Type B pancreatic cell (in vitro differentiated cells): ENCODE data around the gene ETV6. TPM values are rescaled to one million over a fixed set of nuclear protein-coding genes. Genes with fewer than 3 reads are reported as not detected.
A peak's percentile ranks its signal among the peaks of the same experiment; 100 is the strongest.

ENCODE experiments used
- DNase-seq: peaks from one replicate; pipeline ENCODE4 v3.0.0; 2021; ENCODE audit warnings: mixed read lengths; ENCODE audit not compliant: unreplicated experiment; ENCODE audit errors: extremely low spot score
- H3K27ac Mint-ChIP-seq: 2 replicates; pipeline ENCODE4 v1.8.0; 2021; ENCODE audit warnings: mild to moderate bottlenecking, mixed read lengths
- H3K27me3 Mint-ChIP-seq: 2 replicates; pipeline ENCODE4 v1.8.0; 2021; ENCODE audit warnings: mixed read lengths
- H3K36me3 Mint-ChIP-seq: 2 replicates; pipeline ENCODE4 v1.8.0; 2021; ENCODE audit warnings: mixed read lengths
- H3K4me1 Mint-ChIP-seq: one replicate; pipeline ENCODE4 v1.8.0; 2021; ENCODE audit warnings: mixed read lengths; ENCODE audit not compliant: unreplicated experiment
- H3K4me3 Mint-ChIP-seq: 2 replicates; pipeline ENCODE4 v1.8.0; 2021; ENCODE audit warnings: mild to moderate bottlenecking, mixed read lengths
- H3K9me3 Mint-ChIP-seq: 2 replicates; pipeline ENCODE4 v1.8.0; 2021; ENCODE audit warnings: mixed read lengths
- CTCF ChIP-seq: fragments of 200-600 bp; sonication (generic); conservative IDR thresholded peaks from 2 replicates; pipeline ENCODE4 v1.5.0; 2021; ENCODE audit warnings: antibody characterized with exemption, mild to moderate bottlenecking
- total RNA-seq: library from RNA; stranded (reverse); gene quantifications from 2 replicates; pipeline ENCODE4 v1.2.1, GENCODE V29; 2021; ENCODE audit warnings: low replicate concordance

ETV6 gene
- total RNA-seq, 1 donor from 2014 or later: 26.5 TPM

GRCh38 chr12:11814374-11814773 lies 164.9 kb downstream of the ETV6 start:
- no peak for TF ChIP-seq CTCF
- Mint-ChIP-seq H3K4me1 (peaks cover 30% of the 10 kb centered on the region), H3K9me3 (peaks cover 4% of the 10 kb centered on the region), H3K4me3 (peak overlapping the region; percentile 38), H3K36me3 (peaks cover 9% of the 10 kb centered on the region), H3K27me3 (no peaks in the 10 kb centered on the region), H3K27ac (peak overlapping the region; percentile 50)
- DNase-seq: no peak

DNA sequence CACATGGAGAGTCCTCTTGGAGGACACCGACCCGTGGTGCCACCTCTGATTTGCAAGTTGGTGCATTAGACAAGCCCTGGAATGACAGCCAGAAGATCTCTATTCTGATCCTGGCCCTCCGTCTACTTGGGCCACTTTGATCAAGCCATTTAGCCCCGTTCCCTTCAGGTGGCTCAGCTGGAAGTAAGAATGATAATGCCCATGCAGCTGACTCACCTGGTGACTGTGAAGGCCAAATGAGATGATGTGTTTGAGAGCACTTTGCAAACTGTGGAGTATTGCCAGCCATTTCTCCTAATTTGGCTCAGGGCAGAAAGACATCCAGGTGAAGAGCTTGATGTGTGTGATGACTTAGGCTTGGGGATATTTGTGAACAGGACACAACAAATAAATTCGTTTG lies 165.9 kb downstream of the ETV6 start:
- Mint-ChIP-seq H3K36me3 (peaks cover 9% of the 10 kb centered on the region), H3K27me3 (no peaks in the 10 kb centered on the region), H3K9me3 (peaks cover 4% of the 10 kb centered on the region), H3K27ac (no peak overlapping the region), H3K4me1 (peaks cover 30% of the 10 kb centered on the region), H3K4me3 (no peak overlapping the region)
- TF ChIP-seq CTCF: no peak
- DNase-seq: no peak

DNA sequence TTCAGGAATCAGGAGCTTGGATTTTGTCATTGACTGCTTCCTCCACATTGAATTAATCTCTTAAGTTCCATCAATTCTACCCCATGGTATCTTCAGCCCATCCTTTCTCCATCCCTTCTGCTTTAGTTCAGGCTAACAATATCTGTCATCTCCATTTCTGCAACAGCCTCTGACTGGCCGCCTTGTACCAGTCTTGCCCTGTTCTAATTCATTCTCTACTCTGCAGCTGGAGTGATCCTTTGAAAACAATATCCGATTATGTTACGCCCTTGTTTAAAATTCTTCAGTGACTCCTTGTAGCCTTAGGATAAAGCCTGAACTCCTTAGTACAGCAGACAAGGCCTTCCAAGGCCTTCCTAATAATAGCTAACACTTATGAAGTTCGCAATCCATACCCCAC lies 170.2 kb downstream of the ETV6 start:
- Mint-ChIP-seq H3K4me3 (no peak overlapping the region), H3K9me3 (no peaks in the 10 kb centered on the region), H3K36me3 (peaks cover 14% of the 10 kb centered on the region), H3K27ac (no peak overlapping the region), H3K4me1 (peaks cover 17% of the 10 kb centered on the region), H3K27me3 (no peaks in the 10 kb centered on the region)
- no peak for TF ChIP-seq CTCF
- DNase-seq: no peak

- no peaks in the 10 kb centered on the region for H3K9me3 Mint-ChIP-seq
- DNase-seq: no peak
- peaks cover 14% of the 10 kb centered on the region for H3K4me1 Mint-ChIP-seq
- no peak overlapping the region for H3K4me3 Mint-ChIP-seq
- peaks cover 22% of the 10 kb centered on the region for H3K36me3 Mint-ChIP-seq
- TF ChIP-seq CTCF: no peak
- no peak overlapping the region for H3K27ac Mint-ChIP-seq
- H3K27me3 Mint-ChIP-seq: no peaks in the 10 kb centered on the region
Measured at GRCh38 chr12:11820476-11820875, 171.0 kb downstream of the ETV6 start.

GRCh38 chr12:11821386-11822080 lies 172.1 kb downstream of the ETV6 start:
- Mint-ChIP-seq H3K4me3 (no peak overlapping the region), H3K4me1 (peaks cover 20% of the 10 kb centered on the region), H3K9me3 (no peaks in the 10 kb centered on the region), H3K27me3 (no peaks in the 10 kb centered on the region), H3K36me3 (peaks cover 28% of the 10 kb centered on the region), H3K27ac (peak overlapping the region; percentile 62)
- DNase-seq: no peak
- no peak for TF ChIP-seq CTCF
